ENCODE measurements around the gene TM9SF2.
A peak's percentile ranks its signal among the peaks of the same experiment; 100 is the strongest.
"Not testable (repeated sequence)": the region's sequence is repeated elsewhere in the genome, so short reads cannot be mapped to it uniquely, and the experiment has no call there.

TM9SF2 gene

GRCh38 chr13:99540530-99540929 lies 39.3 kb downstream of the TM9SF2 start:
- DNase-seq: no peak

DNA sequence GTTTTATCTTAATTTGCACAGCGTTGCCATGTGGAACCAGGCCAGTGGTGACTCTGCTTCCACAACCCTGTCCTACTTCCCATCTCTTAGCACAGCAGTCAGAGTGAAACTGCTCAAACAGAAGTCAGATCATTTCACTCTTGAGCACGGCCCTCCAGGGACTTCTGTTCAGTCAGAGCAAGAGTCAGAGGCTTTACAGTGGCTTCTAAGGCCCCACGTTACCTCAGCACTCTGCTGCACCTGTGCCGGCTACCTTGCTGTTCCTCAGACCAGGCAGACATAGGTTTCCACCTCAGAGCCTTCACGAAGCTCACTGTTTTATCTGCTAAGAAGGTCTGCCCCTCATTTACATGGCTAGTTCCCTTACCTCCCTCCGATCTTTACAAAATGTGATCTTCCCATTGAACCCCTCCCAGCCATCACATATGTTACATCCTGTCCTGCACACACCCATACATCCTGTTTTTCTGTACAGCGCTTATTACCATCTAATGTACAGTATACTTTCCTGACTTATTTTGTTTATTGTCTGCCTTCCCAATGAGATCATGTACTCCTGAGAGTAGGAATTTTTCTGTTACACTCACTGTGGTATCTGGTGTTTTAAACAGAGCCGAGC lies 41.6 kb downstream of the TM9SF2 start:
- DNase-seq: peak; percentile 67

- no peak for DNase-seq
Observed at GRCh38 chr13:99545361-99545760, 44.1 kb downstream of the TM9SF2 start.

- no peak for DNase-seq
Observed at GRCh38 chr13:99545979-99546378, 44.7 kb downstream of the TM9SF2 start.

DNA sequence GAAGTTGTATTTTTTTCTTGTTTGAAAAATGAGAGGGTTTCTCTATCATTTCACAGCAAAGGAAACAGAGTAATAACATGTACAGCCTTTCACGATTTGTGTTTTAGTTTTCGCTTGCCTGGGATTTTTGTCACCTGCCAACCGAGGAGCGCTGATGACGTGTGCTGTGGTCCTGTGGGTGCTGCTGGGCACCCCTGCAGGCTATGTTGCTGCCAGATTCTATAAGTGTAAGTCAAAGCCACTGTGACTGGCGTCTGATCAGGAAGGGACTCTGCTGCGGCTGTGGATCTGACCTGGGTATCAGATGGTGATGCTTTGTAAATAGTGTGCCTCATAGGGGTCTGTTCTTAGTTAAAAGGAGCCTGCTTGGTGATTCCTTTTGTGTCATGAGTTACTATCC lies 45.6 kb downstream of the TM9SF2 start:
- DNase-seq: no peak

DNA sequence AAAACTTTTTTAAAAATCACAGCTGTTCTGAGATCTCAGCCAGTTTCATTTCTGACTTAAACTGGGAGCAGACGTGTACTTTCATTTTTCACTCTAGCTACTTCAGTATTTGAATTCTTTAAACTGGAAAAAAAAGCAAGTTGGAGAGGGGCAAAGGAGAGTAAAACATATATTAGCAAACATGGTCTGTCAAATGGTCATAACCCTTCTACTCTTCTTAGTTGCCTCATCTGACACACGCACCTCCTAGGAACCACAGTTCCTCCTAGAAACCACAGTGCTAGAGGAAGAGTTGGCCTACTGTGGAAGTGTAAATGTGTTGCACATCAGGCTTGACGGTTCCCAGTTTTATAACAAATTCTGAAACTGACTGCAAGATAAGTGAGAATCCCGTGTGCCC lies 47.2 kb downstream of the TM9SF2 start:
- no peak for DNase-seq

- no peak for DNase-seq
Observed at GRCh38 chr13:99553033-99553432, 51.8 kb downstream of the TM9SF2 start.

DNA sequence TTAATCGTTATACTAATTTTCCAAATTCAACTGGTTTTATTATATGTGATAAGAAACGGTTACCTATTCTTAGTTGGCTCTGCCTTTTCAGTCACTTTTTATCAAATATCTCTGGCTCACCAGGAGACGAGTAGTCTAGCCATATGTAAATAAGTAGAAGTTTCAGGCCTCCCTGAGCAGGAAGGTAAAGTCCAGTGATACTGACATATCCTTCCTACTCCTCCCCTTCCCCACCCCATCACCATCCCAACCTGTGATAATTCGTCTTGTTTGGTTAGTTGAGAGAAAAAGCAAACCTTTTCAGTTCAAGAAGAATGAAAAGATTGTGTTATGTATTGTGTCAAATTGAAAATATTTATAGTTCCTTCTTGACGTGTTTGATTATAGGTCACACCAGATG lies 53.9 kb downstream of the TM9SF2 start:
- no peak for DNase-seq

- no peak for DNase-seq
Observed at GRCh38 chr13:99556867-99557443, 55.7 kb downstream of the TM9SF2 start.

DNA sequence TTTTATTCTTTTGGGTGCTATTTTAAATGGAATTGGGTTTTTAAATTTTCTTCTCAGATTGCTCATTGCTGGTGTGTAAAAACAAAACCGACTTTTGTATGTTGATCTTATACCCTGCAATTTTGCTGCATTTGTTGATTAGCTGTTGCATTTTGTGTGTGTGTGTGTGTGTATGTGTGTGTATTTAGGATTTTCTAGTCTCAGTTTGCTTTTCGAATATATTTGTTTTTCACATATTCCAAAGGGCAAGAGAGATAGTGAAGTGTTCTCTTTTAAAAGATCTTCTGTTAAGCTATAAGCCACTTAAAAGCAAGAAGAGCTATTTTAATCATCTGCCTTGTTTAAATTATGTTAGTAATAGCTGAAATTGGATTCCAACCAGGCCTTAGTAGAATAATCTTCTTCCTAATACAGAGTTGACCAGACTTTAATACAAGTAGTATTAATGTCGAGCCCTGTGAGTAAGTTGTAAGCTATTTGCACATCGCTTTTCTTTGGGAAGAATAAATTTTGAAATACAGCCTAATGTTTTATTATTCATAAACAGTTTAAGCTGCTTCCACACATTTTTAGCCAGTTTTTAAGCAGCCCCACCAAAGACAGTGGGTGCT lies 57.4 kb downstream of the TM9SF2 start:
- DNase-seq: no peak

DNA sequence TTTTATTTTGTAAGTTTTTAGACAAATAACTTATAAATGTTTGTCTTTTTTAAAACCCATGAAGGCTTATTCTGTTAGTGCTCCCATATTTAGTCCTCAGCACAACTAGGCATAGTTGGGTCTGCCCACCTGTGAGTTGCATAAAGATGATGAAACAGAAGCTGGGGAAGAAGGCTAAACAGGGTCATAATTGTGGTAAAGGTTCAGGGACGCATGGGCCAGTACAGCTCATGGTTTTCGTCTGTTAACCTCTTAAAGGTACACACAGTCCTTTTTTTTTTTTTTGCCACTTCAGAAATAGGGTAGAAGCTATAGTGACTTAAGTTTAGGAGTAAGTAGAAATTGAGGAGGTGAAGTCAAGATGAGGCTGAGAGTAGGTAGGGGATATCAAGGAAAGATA lies 58.3 kb downstream of the TM9SF2 start:
- no peak for DNase-seq

- no peak for DNase-seq
Observed at GRCh38 chr13:99563404-99563803, 62.1 kb downstream of the TM9SF2 start.

DNA sequence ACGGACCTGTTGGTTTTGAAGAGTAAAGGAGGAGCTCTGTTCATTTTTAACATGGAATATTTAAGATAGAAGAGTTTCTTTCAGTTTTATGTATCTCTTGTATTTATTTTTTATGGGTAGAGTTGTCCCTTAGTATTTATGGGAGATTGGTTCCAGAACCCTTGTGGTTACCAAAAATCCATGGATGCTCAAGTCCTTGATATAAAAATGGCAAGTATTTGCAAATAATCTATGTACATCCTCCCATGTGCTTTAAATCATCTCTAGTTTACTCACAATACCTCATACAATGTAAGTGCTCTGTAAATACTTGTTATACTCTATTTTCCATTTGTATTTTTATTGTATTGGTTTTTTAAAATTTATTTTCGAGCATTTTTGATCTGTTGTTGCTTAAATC lies 63.1 kb downstream of the TM9SF2 start:
- no peak for DNase-seq

DNA sequence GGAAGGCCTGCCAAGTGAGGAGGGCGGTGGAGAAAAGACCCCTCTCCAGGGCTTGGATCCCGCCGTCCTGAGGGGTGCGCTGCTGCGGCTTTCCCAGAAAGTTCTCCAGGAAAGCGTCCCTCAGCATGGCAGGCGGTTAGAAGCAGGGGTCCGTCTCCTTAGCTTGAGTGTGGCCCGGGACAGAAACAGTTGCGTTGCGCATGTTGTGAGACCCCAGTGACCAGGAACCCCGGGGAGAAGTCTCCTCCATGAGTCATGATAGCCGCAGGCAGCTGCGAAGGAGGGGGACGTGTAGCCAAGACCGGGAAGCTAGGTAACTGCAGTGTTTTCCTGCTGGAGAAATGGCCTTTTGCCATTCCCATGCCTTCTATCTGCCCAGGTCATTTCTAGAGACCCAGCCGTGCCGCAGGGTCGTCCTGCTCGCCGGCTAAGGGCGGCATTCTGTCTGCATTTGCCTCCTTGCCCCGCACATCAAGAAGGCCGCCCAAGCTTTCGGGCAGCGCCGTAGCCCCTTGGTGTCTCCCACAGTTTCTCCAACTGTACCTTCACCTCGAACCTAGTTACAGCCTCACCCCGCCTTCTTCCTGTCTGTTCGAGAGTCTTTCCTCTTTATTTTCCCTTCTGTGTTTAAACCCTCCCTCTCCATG lies 64.3 kb downstream of the TM9SF2 start:
- no peak for DNase-seq

DNA sequence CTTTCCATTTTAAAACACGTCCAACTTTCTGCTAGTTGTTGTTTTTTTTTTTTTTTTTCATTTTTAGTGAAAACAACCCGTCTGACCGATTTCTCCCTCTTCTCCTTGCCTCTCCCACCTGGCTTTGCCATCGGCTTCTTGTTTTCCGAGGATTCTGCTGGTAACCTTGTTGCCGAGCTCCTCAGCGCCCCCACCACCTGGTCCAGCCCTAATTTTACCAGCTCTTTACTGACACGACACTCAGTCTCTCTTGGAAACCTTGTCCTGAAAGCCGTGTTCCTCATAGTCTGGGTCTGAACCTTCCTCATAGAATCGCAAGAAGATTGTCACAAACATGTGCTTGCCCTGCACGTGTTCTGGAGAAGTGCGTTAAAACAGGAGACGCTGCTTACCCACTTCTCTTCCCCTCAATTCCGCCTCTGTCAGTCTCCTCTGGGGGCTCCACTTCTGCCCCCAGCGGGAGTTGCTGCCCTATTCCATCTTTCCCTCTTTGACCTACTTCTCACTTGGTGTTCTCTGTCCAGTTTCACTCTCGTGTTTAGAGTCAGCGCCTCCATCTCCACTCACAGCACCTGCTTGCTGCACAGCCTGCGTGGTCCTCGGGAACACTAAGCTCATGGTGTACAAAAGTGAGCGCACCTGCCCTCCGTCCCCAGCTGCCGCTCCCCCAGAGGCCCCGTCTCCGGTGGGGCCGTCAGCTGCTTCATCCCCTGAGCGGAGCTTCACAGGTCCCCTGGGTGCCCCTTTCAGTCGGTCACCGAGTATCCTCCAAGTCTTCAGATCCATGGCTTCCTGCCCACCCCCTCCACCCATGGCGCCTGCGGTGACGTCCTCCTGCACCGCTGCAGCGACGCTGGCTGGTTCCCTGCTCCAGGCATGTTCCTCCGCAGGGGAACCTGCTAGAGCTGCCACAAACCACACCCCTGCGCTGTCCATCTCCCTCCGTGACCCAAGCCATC lies 65.1 kb downstream of the TM9SF2 start:
- DNase-seq: no peak

- not testable (repeated sequence) for DNase-seq
Observed at GRCh38 chr13:99568901-99569300, 67.6 kb downstream of the TM9SF2 start.

- DNase-seq: no peak
Observed at GRCh38 chr13:99572131-99572530, 70.9 kb downstream of the TM9SF2 start.

DNA sequence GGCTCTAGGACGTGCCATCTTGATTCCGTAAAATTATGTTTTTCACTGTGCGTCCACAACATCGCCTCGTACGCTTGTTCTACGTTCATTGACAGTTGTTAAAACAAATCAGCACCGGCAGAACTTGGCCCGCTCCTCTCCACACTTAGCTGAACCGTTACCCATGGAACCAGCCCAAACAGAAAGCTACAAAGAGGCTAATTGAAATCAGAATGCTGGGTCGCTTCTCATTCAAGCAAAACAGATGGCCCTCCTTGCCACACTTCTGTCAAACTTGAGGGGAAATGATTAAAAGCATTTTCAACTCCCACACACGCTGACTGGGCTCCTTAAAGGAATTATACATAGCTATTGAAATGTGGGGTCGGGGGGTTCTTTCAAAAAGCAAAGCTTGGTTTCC lies 71.6 kb downstream of the TM9SF2 start:
- DNase-seq: no peak

- DNase-seq: no peak
Observed at GRCh38 chr13:99575376-99576120, 74.3 kb downstream of the TM9SF2 start.

GRCh38 chr13:99577934-99578917 lies 77.0 kb downstream of the TM9SF2 start:
- DNase-seq: no peak
